Heart right ventricle (tissue), 16 donors: ENCODE measurements around the gene TTC7B. TPM values are rescaled to one million over a fixed set of nuclear protein-coding genes. Genes with fewer than 3 reads are reported as not detected.

Experiments
- ATAC-seq, 8 donors: fragments of 200-7000 bp; cut with Tn5 transposase; one replicate each; pipeline ENCODE4 v1.9.1; 2020; ENCODE audit warnings: mild to moderate bottlenecking in 8 of 8, moderate library complexity in 8 of 8, moderate number of reproducible peaks in 1 of 8
- DNase-seq, 2 donors: peaks; one replicate each; pipeline ENCODE4 v3.0.0-alpha.2; 2020
- H3K27ac ChIP-seq, 10 donors: fragments of 200-600 bp; sonication (generic) in 2 of 10; one replicate each; pipeline versions ENCODE4 v1.5.0 to v1.8.0; 2020 to 2022; ENCODE audit warnings: mild to moderate bottlenecking in 3 of 10
- H3K27me3 ChIP-seq, 7 donors: fragments of 200-600 bp; one replicate each; pipeline ENCODE4 v1.8.0; 2021 to 2022; ENCODE audit warnings: mild to moderate bottlenecking in 2 of 7
- H3K36me3 ChIP-seq, 9 donors: fragments of 200-600 bp; sonication (generic) in 1 of 9; one replicate each; pipeline versions ENCODE4 v1.5.0 to v1.8.0; 2020 to 2022; ENCODE audit warnings: mild to moderate bottlenecking in 2 of 9
- H3K4me1 ChIP-seq, 9 donors: fragments of 200-600 bp; sonication (generic) in 1 of 9; one replicate each; pipeline versions ENCODE4 v1.5.0 to v1.8.0; 2020 to 2022; ENCODE audit warnings: mild to moderate bottlenecking in 4 of 9
- H3K4me3 ChIP-seq, 10 donors: fragments of 200-600 bp; sonication (generic) in 2 of 10; one replicate each; pipeline versions ENCODE4 v1.5.0 to v1.8.0; 2020 to 2022; ENCODE audit warnings: mild to moderate bottlenecking in 7 of 10, moderate library complexity in 2 of 10
- H3K9me3 ChIP-seq, 11 donors: fragments of 200-600 bp in 10 of 11; sonication (generic) in 2 of 11; one replicate each; pipeline versions ENCODE4 v1.5.0 to v1.8.0; 2013 to 2022; ENCODE audit warnings: mild to moderate bottlenecking in 2 of 11, control low read depth in 1 of 11, moderate library complexity in 1 of 11
- WGBS, 2 donors: extraction: QIAGEN DNeasy Blood & Tissue Kit; methylation state at CpG; one replicate each; pipeline ENCODE4 v1.1.7; 2013; ENCODE audit warnings: inconsistent platforms in 1 of 2; 5-methylcytosine and 5-hydroxymethylcytosine counted together
- intact Hi-C, 10 donors: fragments of 100-400 bp; cut with DNase I; formaldehyde crosslinking; loops; one replicate each; pipeline versions ENCODE4 v1.11.1 to v1.14.2; 2022
- polyA plus RNA-seq, 2 donors: library from polyadenylated mRNA; stranded (reverse); fragments of 200-250 nt; gene quantifications; one replicate each; pipeline ENCODE4 v1.2.3, GENCODE V29; 2013
- total RNA-seq, 10 donors: library from RNA; stranded (reverse); fragmentation: NEBNext Ultra II Directional in 3 of 10; extraction: Animal tissue kit (Norgen Biotek cat#: 25700) in 3 of 10; gene quantifications; one replicate each; pipeline versions ENCODE4 v1.2.1 to v1.2.4, GENCODE V29; 2021 to 2023
- TF ChIP-seq, protein P1 (sequence below), 9 donors: fragments of 200-600 bp; sonication (generic) in 2 of 9; IDR thresholded peaks; one replicate each; pipeline versions ENCODE4 v1.5.0 to v1.8.0; 2021 to 2022; ENCODE audit warnings: antibody characterized with exemption in 9 of 9, mild to moderate bottlenecking in 5 of 9, moderate library complexity in 1 of 9
- donor health status: Arrhythmogenic right ventricular cardiomyopathy.
- donor health status: ischemic (EF 13 %, LVEDD 7.1; RV severe dilation, severe dysfunction).
- donor health status: healthy with polysubstance abuse.
- donor health status: DM: no; HTN: yes; CAD: no.
- donor health status: DM: no; HTN: no; CAD: no.
- donor health status: ischemic (EF 25% LVEDD 6.9; RV normal size, moderate dysfunction).
- donor health status: ischemic (EF 25% LVEDD 5.7; RV mildly dilated, moderate dysfunction).
- donor health status: healthy.
- donor health status: DM: yes; HTN: yes; CAD: no.
- donor health status: Ischemic cardiomyopathy.
- donor health status: ischemic (EF 35%, LVEDD 5.7; RV mildly dilated, moderate dysfunction).
- donor health status: nonischemic (EF 11% LVEDD 7.7; RV severe dilation, severe dysfunction).
- donor health status: DM: yes; HTN: yes; CAD: no.
- donor health status: PGD.
- donor health status: ischemic (EF 29% LVEDD 5.4; RV normal size, mild dysfunction).
- donor health status: nonischemic (EF 23%, LVEDD 6.1; RV moderate dilation, normal function).

The TTC7B gene
- total and polyA plus RNA-seq, 12 donors, result 23.0 to 79.4 (median 65.5) TPM

DNA sequence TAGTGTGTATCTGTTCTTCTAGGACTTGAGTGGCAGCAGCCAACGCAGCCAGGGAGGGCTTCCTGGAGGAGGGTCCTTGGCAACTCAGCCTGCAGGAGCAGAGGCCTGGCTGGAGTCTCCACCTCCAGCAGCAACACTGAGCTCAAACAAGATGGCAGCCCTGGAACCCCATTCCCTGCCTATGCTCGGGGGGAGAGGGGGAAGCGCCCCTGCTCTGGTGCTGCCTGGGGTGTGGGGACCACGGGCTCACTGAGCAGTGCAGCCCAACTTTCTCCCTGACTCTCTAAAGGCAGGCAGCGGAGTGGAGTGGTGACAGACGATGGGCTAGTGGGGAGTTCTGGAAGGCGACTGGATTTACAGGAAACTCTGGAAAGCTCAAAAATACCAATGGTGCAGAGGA is 258.7 kb downstream of the TTC7B start:
- WGBS, 2 donors, result 84 to 91% methylated on average over 7 of the region's 7 CpGs
- H3K9me3 ChIP-seq, result no peaks in the 10 kb centered on the region
- peaks cover 0 to 36% (median 16%) of the 10 kb centered on the region in 9 donors for H3K4me1 ChIP-seq
- no peak overlapping the region for H3K4me3 ChIP-seq
- peaks cover 0 to 8% (median 0%) of the 10 kb centered on the region in 9 donors for H3K36me3 ChIP-seq
- TF ChIP-seq, protein P1, sequence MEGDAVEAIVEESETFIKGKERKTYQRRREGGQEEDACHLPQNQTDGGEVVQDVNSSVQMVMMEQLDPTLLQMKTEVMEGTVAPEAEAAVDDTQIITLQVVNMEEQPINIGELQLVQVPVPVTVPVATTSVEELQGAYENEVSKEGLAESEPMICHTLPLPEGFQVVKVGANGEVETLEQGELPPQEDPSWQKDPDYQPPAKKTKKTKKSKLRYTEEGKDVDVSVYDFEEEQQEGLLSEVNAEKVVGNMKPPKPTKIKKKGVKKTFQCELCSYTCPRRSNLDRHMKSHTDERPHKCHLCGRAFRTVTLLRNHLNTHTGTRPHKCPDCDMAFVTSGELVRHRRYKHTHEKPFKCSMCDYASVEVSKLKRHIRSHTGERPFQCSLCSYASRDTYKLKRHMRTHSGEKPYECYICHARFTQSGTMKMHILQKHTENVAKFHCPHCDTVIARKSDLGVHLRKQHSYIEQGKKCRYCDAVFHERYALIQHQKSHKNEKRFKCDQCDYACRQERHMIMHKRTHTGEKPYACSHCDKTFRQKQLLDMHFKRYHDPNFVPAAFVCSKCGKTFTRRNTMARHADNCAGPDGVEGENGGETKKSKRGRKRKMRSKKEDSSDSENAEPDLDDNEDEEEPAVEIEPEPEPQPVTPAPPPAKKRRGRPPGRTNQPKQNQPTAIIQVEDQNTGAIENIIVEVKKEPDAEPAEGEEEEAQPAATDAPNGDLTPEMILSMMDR (IDR thresholded peaks at IDR 0.05), result no peak
- intact Hi-C loops, result no loop called here
- H3K27me3 ChIP-seq, result no peaks in the 10 kb centered on the region
- ATAC-seq (no peak), DNase-seq (no peak)
- peak overlapping the region in 1 of 10 donors; percentile 43 for H3K27ac ChIP-seq

DNA sequence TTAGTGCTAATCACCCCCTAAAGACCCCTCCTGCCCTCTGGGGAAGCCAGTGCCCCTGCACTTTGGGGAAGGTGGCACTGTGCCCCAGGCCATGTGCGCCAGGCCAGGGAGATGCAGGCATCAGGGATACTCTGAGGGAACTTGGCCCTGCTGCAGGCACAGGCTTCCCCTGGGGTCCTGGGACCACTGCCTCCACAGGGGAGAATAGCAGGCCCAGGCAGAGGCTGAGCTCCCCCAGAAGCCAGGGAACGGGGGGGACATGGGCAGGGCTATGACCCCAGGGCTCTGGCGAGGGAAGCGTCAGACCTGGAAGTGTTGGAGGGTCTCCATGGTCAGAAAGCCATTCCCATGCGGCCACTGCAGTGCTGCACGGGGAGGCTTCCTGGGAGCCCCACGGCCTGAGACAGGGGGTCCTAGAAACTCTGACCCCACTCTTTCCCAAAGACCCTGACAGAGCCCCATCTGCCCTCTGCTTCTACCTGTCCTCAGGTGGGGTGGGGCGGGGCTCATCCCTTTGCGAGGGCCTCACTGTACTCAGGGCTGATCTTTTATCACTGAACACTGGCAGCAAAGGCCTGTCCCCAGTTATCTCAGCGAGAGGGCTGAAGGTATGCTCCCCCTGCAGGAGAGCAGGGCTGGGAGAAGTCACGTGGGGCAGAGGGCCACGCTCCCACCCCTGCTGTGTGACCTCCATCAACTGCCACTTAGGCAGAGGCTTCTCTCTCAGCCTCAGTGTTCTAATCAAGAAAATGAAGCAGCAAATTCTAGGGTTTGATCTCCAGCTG is 259.4 kb downstream of the TTC7B start:
- Histone ChIP-seq H3K36me3 (peaks cover 0 to 8% (median 0%) of the 10 kb centered on the region in 9 donors), H3K27me3 (no peaks in the 10 kb centered on the region), H3K27ac (peak overlapping the region in 7 of 10 donors; percentile 34 to 84 (median 73)), H3K4me1 (peaks cover 0 to 40% (median 21%) of the 10 kb centered on the region in 9 donors), H3K9me3 (no peaks in the 10 kb centered on the region), H3K4me3 (no peak overlapping the region)
- DNase-seq (no peak), ATAC-seq (no peak)
- TF ChIP-seq, protein P1 (IDR thresholded peaks at IDR 0.05), result no peak
- WGBS, 2 donors, result 91 to 92% methylated on average over 12 of the region's 12 CpGs
- intact Hi-C loops, result no loop called here

DNA sequence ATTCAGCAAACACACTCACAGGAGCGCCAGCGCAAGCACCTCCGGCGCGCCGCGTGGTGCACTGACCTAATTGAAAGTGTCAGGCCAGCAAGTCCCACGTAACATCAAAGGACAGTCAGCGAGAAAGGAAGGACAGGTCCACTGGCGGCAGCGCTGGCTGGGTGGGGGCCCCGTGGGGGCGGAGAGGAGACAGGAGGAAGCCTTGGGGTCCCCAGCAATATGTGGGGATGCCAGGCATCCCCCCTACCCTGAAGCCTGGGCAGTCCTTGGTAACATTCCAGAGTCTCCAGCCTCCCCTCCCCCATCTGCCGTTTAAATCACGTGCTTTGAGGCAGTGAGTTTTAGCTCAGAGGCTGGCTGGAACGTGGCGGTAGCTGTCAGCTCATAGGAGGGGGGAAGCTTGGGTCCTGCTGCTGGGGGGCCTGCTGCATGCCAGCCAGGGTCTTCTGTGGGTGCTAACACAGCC is 260.2 kb downstream of the TTC7B start:
- 27 to 42% methylated on average over 17 of the region's 17 CpGs for WGBS, 2 donors
- ATAC-seq, result peak in 7 of 8 donors; percentile 48 to 77 (median 71)

More for the DNA sequence above, 260.2 kb downstream of the TTC7B start:
- Histone ChIP-seq H3K36me3 (peaks cover 0 to 7% (median 0%) of the 10 kb centered on the region in 9 donors), H3K27me3 (no peaks in the 10 kb centered on the region), H3K9me3 (no peaks in the 10 kb centered on the region), H3K4me1 (peaks cover 0 to 48% (median 28%) of the 10 kb centered on the region in 9 donors), H3K4me3 (peak overlapping the region in 6 of 10 donors; percentile 7 to 31 (median 18)), H3K27ac (peak overlapping the region in 9 of 10 donors; percentile 16 to 84 (median 70))
- DNase-seq, result peak; percentile 42 to 47
- TF ChIP-seq, protein P1 (IDR thresholded peaks at IDR 0.05), result no peak
- intact Hi-C loops, result no loop called here
